HCT116 (cell line): ENCODE data around the gene ABCA3. TPM values are rescaled to one million over a fixed set of nuclear protein-coding genes. Genes with fewer than 3 reads are reported as not detected.

ENCODE experiments used
- ATAC-seq: fragments of 200-7000 bp; cut with Tn5 transposase; 2 replicates; pipeline ENCODE4 v1.9.1; 2020; ENCODE audit warnings: mild to moderate bottlenecking, moderate library complexity
- BruUV-seq: library from RNA; stranded (reverse); fragments of 400-500 nt; replicated peaks from 2 replicates; lab custom pipeline; 2021; lab: Mats Ljungman, UMichigan
- CTCF ChIA-PET: fragments of 300-600 bp; sonication (Branson Sonifier 250); formaldehyde crosslinking; loops from one replicate; lab custom pipeline; 2021; ENCODE audit warnings: antibody characterized with exemption; lab: Charles Lee
- POLR2A ChIA-PET: fragments of 300-600, 350-600 bp; sonication (Branson Sonifier 250); formaldehyde crosslinking; loops from one replicate; lab custom pipeline; 2021; ENCODE audit warnings: antibody characterized with exemption; lab: Charles Lee
- RAD21 ChIA-PET, 2 experiments: fragments of 300-600 bp; sonication (Branson Sonifier 250); formaldehyde crosslinking; loops; one replicate each; lab custom pipeline; 2023; ENCODE audit warnings: low total read pairs in 2 of 2; ENCODE audit not compliant: uncharacterized antibody in 2 of 2, unreplicated experiment in 2 of 2, low non-redundant PET in 1 of 2; lab: Charles Lee
- DNase-seq: peaks from one replicate; pipeline ENCODE4 v3.0.0-alpha.2; 2010; ENCODE audit warnings: low read depth, low spot score
- H2AFZ ChIP-seq: fragments of 200-600 bp; shearing (Covaris generic), sonication (generic); 2 replicates; pipeline ENCODE4 v1.6.1; 2017; ENCODE audit warnings: low read depth, mixed run types, mixed read lengths, antibody characterized with exemption, low read length; ENCODE audit not compliant: poor library complexity, severe bottlenecking
- H3K27ac ChIP-seq: 2 replicates; pipeline ENCODE4 v1.5.1; 2012; ENCODE audit warnings: low read depth, low read length
- H3K27me3 ChIP-seq: fragments of 200-600 bp; sonication (generic); 2 replicates; pipeline ENCODE4 v1.6.1; 2016; ENCODE audit warnings: mixed run types, low read length, mixed read lengths; ENCODE audit not compliant: insufficient read depth
- H3K36me3 ChIP-seq, 2 experiments: fragments of 200-500 bp in 1 of 2; fragments of 200-600 bp in 1 of 2; sonication (Bioruptor generic) in 1 of 2; sonication (generic) in 1 of 2; 2 replicates each; pipeline versions ENCODE4 v1.5.1 to v1.6.1; 2014 to 2016; ENCODE audit warnings: low read length in 2 of 2, inconsistent platforms in 1 of 2, mixed read lengths in 1 of 2, mixed run types in 1 of 2; ENCODE audit not compliant: insufficient read depth in 2 of 2, control insufficient read depth in 1 of 2
- H3K4me1 ChIP-seq, 2 experiments: fragments of 200-600 bp in 1 of 2; sonication (generic) in 1 of 2; 2 replicates each; pipeline versions ENCODE4 v1.5.1 to v1.6.1; 2012 to 2017; ENCODE audit warnings: low read length in 2 of 2, inconsistent platforms in 1 of 2, mild to moderate bottlenecking in 1 of 2, mixed read lengths in 1 of 2, mixed run types in 1 of 2, moderate library complexity in 1 of 2; ENCODE audit not compliant: insufficient read depth in 2 of 2, control insufficient read depth in 1 of 2
- H3K4me2 ChIP-seq: fragments of 200-600 bp; sonication (generic); 2 replicates; pipeline ENCODE4 v1.6.1; 2017; ENCODE audit warnings: mixed run types, low read length, mixed read lengths
- H3K4me3 ChIP-seq, 2 experiments: fragments of 200-600 bp in 1 of 2; sonication (generic) in 1 of 2; replicated peaks in 1 of 2; 2 replicates each; pipeline ENCODE4 v1.5.1; 2011 to 2016; ENCODE audit warnings: low read length in 2 of 2, control low read depth in 1 of 2, low read depth in 1 of 2, mild to moderate bottlenecking in 1 of 2, mixed read lengths in 1 of 2, mixed run types in 1 of 2
- H3K79me2 ChIP-seq: fragments of 200-600 bp; sonication (generic); 2 replicates; pipeline ENCODE4 v1.6.1; 2017; ENCODE audit warnings: mild to moderate bottlenecking, mixed run types, low read length, moderate library complexity, mixed read lengths; ENCODE audit not compliant: insufficient read depth
- H3K9ac ChIP-seq: fragments of 200-600 bp; sonication (generic); 2 replicates; pipeline ENCODE4 v1.6.1; 2016; ENCODE audit warnings: low read length, mixed read lengths
- H3K9me2 ChIP-seq: fragments of 200-600 bp; sonication (generic), shearing (Covaris generic); 2 replicates; pipeline ENCODE4 v1.6.1; 2017; ENCODE audit warnings: mixed run types, mild to moderate bottlenecking, moderate library complexity; ENCODE audit not compliant: insufficient read depth
- H3K9me3 ChIP-seq, 2 experiments: fragments of 200-500 bp in 1 of 2; fragments of 200-600 bp in 1 of 2; sonication (Bioruptor generic) in 1 of 2; sonication (generic) in 1 of 2; 2 replicates each; pipeline ENCODE4 v1.6.1; 2014 to 2017; ENCODE audit warnings: low read length in 2 of 2, mixed read lengths in 2 of 2, inconsistent platforms in 1 of 2, low read depth in 1 of 2, mild to moderate bottlenecking in 1 of 2, mixed run types in 1 of 2, moderate library complexity in 1 of 2; ENCODE audit not compliant: control insufficient read depth in 1 of 2, insufficient read depth in 1 of 2
- H4K20me1 ChIP-seq: fragments of 200-600 bp; sonication (generic), shearing (Covaris generic); 2 replicates; pipeline ENCODE4 v1.6.1; 2017; ENCODE audit warnings: mixed run types, mild to moderate bottlenecking, moderate library complexity; ENCODE audit not compliant: insufficient read depth
- CBX3 ChIP-seq: IDR thresholded peaks from 2 replicates; pipeline ENCODE4 v1.6.1; 2012; ENCODE audit warnings: low read depth
- CEBPB ChIP-seq: IDR thresholded peaks from 2 replicates; pipeline ENCODE4 v1.6.1; 2012; ENCODE audit warnings: low read depth
- EZH2 ChIP-seq: fragments of 200-600 bp; sonication (generic); IDR thresholded peaks from 2 replicates; pipeline ENCODE4 v1.6.1; 2017; ENCODE audit warnings: antibody characterized with exemption, mixed run types
- EZH2phosphoT487 ChIP-seq: fragments of 200-600 bp; IDR thresholded peaks from 2 replicates; pipeline ENCODE4 v1.6.1; 2018; ENCODE audit warnings: antibody characterized with exemption, borderline replicate concordance
- FOSL1 ChIP-seq: IDR thresholded peaks from 2 replicates; pipeline ENCODE4 v1.6.1; 2012; ENCODE audit warnings: low read depth
- JUND ChIP-seq: IDR thresholded peaks from 2 replicates; pipeline ENCODE4 v1.6.1; 2012
- POLR2A ChIP-seq: IDR thresholded peaks from 2 replicates; pipeline ENCODE4 v1.7.0; 2011; ENCODE audit warnings: borderline replicate concordance; ENCODE audit not compliant: insufficient read depth, insufficient read length; ENCODE audit errors: extremely low read depth
- POLR2AphosphoS5 ChIP-seq: IDR thresholded peaks from 2 replicates; pipeline ENCODE4 v1.6.1; 2011; ENCODE audit warnings: mild to moderate bottlenecking, low read depth, low read length, moderate library complexity
- RAD21 ChIP-seq: IDR thresholded peaks from 2 replicates; pipeline ENCODE4 v1.6.1; 2012; ENCODE audit warnings: low read depth, mild to moderate bottlenecking
- SIN3A ChIP-seq: IDR thresholded peaks from 2 replicates; pipeline ENCODE4 v1.6.1; 2012; ENCODE audit warnings: low read depth
- SP1 ChIP-seq: IDR thresholded peaks from 2 replicates; pipeline ENCODE4 v1.6.1; 2012; ENCODE audit warnings: low read depth
- SRF ChIP-seq: IDR thresholded peaks from 2 replicates; pipeline ENCODE4 v1.6.1; 2012; ENCODE audit warnings: low read depth
- TCF7L2 ChIP-seq: IDR thresholded peaks from 2 replicates; pipeline ENCODE4 v1.7.0; 2011; ENCODE audit warnings: borderline replicate concordance, inconsistent platforms; ENCODE audit not compliant: insufficient read depth, insufficient read length; ENCODE audit errors: extremely low read depth
- YY1 ChIP-seq: IDR thresholded peaks from 2 replicates; pipeline ENCODE4 v1.6.1; 2011; ENCODE audit warnings: low read length, low read depth, moderate library complexity, mild to moderate bottlenecking; ENCODE audit not compliant: insufficient replicate concordance; ENCODE audit errors: extremely low read depth
- ZBTB33 ChIP-seq: IDR thresholded peaks from 2 replicates; pipeline ENCODE4 v1.6.1; 2011; ENCODE audit warnings: mild to moderate bottlenecking, low read length, moderate library complexity; ENCODE audit not compliant: insufficient replicate concordance; ENCODE audit errors: extremely low read depth
- ZFX ChIP-seq: fragments of 450-650 bp; IDR thresholded peaks from 2 replicates; pipeline ENCODE4 v1.6.1; 2017
- ZNF274 ChIP-seq: fragments of 200-500 bp; sonication (Bioruptor generic); IDR thresholded peaks from 2 replicates; pipeline ENCODE4 v1.6.1; 2014; ENCODE audit warnings: mild to moderate bottlenecking, low read depth, low read length, inconsistent platforms
- intact Hi-C: fragments of 100-400 bp; cut with micrococcal nuclease; formaldehyde crosslinking; loops from 2 replicates; pipeline ENCODE4 v1.10.0; 2022
- total RNA-seq: library from RNA; stranded (reverse); gene quantifications from one replicate; pipeline ENCODE4 v1.2.1, GENCODE V29; 2021; ENCODE audit not compliant: unreplicated experiment
- TF ChIP-seq, protein P1 (sequence below): IDR thresholded peaks from 2 replicates; pipeline ENCODE4 v1.6.1; 2012; ENCODE audit warnings: low read depth
- TF ChIP-seq, protein P2 (sequence below), 3 experiments: fragments of 200-600 bp in 1 of 3; sonication (generic) in 1 of 3; IDR thresholded peaks in 2 of 3; conservative IDR thresholded peaks in 1 of 3; 2 replicates each; pipeline ENCODE4 v1.5.1; 2012 to 2017; ENCODE audit warnings: low read depth in 2 of 3, low read length in 2 of 3, antibody characterized with exemption in 1 of 3, borderline replicate concordance in 1 of 3, control low read depth in 1 of 3, mild to moderate bottlenecking in 1 of 3, mixed read lengths in 1 of 3, mixed run types in 1 of 3, moderate library complexity in 1 of 3; ENCODE audit not compliant: insufficient read depth in 1 of 3
- TF ChIP-seq, protein P3 (sequence below): IDR thresholded peaks from 2 replicates; pipeline ENCODE4 v1.6.1; 2012

The ABCA3 gene
- total RNA-seq, 1 experiment from 2014 or later: 5.4 TPM

DNA sequence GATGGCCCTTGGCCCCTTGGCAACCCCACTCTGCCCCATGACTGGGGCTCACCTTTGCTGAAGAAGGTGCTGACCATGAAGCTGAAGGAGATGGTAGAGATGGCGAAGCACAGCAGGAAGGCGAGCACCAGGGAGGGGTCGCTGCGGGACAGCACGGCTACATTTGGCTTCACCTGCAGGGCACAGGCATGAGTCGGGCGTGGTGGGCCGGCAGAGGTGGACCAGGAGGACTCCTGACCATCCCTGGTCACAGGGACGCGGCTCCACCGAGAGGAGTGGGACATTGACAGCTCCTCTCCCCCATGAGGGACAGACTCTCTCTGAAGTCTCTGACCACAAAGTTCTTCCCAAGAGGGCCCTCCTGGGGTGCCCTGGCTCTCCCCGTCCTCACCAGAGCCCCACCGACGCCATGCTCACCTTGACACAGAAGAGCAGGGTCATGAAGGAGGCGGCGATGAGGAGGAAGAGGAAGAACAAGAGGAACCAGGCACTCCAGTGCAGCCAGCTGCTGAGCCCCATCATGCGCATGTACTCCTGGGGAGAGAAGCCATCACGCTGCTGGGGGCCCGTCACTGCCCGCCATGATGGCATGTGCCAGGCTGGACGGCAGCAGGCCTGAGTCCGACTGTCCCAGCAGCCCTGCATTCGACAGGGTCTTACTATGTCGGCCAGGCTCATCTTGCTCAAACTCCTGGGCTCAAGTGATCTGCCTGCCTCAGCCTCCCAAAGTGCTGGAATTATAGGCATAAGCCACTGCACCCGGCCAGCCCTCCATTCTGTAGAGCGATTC lies 23.1 kb downstream of the ABCA3 start:
- Histone ChIP-seq H2AFZ (no peak overlapping the region), H3K9me3 (no peaks in the 10 kb centered on the region), H3K79me2 (no peaks in the 10 kb centered on the region)
- no peak for ATAC-seq
- ChIA-PET CTCF (no interaction called here), POLR2A (no interaction called here)
- intact Hi-C loops: no loop called here
- no peak for TF ChIP-seq SRF
- TF ChIP-seq, protein P1, sequence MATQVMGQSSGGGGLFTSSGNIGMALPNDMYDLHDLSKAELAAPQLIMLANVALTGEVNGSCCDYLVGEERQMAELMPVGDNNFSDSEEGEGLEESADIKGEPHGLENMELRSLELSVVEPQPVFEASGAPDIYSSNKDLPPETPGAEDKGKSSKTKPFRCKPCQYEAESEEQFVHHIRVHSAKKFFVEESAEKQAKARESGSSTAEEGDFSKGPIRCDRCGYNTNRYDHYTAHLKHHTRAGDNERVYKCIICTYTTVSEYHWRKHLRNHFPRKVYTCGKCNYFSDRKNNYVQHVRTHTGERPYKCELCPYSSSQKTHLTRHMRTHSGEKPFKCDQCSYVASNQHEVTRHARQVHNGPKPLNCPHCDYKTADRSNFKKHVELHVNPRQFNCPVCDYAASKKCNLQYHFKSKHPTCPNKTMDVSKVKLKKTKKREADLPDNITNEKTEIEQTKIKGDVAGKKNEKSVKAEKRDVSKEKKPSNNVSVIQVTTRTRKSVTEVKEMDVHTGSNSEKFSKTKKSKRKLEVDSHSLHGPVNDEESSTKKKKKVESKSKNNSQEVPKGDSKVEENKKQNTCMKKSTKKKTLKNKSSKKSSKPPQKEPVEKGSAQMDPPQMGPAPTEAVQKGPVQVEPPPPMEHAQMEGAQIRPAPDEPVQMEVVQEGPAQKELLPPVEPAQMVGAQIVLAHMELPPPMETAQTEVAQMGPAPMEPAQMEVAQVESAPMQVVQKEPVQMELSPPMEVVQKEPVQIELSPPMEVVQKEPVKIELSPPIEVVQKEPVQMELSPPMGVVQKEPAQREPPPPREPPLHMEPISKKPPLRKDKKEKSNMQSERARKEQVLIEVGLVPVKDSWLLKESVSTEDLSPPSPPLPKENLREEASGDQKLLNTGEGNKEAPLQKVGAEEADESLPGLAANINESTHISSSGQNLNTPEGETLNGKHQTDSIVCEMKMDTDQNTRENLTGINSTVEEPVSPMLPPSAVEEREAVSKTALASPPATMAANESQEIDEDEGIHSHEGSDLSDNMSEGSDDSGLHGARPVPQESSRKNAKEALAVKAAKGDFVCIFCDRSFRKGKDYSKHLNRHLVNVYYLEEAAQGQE: no peak
- TF ChIP-seq POLR2A: no peak
- no peak for TF ChIP-seq EZH2phosphoT487
- no peak for TF ChIP-seq POLR2AphosphoS5
- TF ChIP-seq YY1: no peak
- no peak for TF ChIP-seq SIN3A
- no peak for TF ChIP-seq ZBTB33
- TF ChIP-seq JUND: no peak
- no peak for TF ChIP-seq TCF7L2
- TF ChIP-seq ZNF274: no peak
- no peak for TF ChIP-seq EZH2
- TF ChIP-seq SP1: no peak
- TF ChIP-seq CEBPB: no peak
- no peak for TF ChIP-seq RAD21
- TF ChIP-seq ZFX: no peak
- TF ChIP-seq, protein P2, sequence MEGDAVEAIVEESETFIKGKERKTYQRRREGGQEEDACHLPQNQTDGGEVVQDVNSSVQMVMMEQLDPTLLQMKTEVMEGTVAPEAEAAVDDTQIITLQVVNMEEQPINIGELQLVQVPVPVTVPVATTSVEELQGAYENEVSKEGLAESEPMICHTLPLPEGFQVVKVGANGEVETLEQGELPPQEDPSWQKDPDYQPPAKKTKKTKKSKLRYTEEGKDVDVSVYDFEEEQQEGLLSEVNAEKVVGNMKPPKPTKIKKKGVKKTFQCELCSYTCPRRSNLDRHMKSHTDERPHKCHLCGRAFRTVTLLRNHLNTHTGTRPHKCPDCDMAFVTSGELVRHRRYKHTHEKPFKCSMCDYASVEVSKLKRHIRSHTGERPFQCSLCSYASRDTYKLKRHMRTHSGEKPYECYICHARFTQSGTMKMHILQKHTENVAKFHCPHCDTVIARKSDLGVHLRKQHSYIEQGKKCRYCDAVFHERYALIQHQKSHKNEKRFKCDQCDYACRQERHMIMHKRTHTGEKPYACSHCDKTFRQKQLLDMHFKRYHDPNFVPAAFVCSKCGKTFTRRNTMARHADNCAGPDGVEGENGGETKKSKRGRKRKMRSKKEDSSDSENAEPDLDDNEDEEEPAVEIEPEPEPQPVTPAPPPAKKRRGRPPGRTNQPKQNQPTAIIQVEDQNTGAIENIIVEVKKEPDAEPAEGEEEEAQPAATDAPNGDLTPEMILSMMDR (IDR thresholded peaks at IDR 0.05 in 2 of 3, conservative IDR thresholded peaks at IDR 0.05 in 1 of 3; ENCODE audit: borderline replicate concordance in 1 of 3, insufficient read depth in 1 of 3, low read depth in 2 of 3, low read length in 2 of 3): no peak
- TF ChIP-seq CBX3: no peak
- TF ChIP-seq FOSL1: no peak
- TF ChIP-seq, protein P3, sequence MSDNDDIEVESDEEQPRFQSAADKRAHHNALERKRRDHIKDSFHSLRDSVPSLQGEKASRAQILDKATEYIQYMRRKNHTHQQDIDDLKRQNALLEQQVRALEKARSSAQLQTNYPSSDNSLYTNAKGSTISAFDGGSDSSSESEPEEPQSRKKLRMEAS: no peak
- TF ChIP-seq, all 23 proteins: peak for 0
- RAD21 ChIA-PET: no interaction called here
- H3K4me3 ChIP-seq: no peak overlapping the region
- H3K27ac ChIP-seq: no peak overlapping the region
- H3K9ac ChIP-seq: no peak overlapping the region
- no peaks in the 10 kb centered on the region for H3K27me3 ChIP-seq
- BruUV-seq: no TSS peak
- DNase-seq: no peak
- H4K20me1 ChIP-seq: no peaks in the 10 kb centered on the region
- H3K4me1 ChIP-seq: no peaks in the 10 kb centered on the region
- no peak overlapping the region for H3K4me2 ChIP-seq
- no peaks in the 10 kb centered on the region for H3K9me2 ChIP-seq
- H3K36me3 ChIP-seq: no peaks in the 10 kb centered on the region
